HCT116 (cell line): ENCODE data around the gene SLC8A2. TPM values are rescaled to one million over a fixed set of nuclear protein-coding genes. Genes with fewer than 3 reads are reported as not detected.

Source experiments
- ATAC-seq: fragments of 200-7000 bp; cut with Tn5 transposase; 2 replicates; pipeline ENCODE4 v1.9.1; 2020; ENCODE audit warnings: mild to moderate bottlenecking, moderate library complexity
- BruUV-seq: library from RNA; stranded (reverse); fragments of 400-500 nt; replicated peaks from 2 replicates; lab custom pipeline; 2021; lab: Mats Ljungman, UMichigan
- CTCF ChIA-PET: fragments of 300-600 bp; sonication (Branson Sonifier 250); formaldehyde crosslinking; loops from one replicate; lab custom pipeline; 2021; ENCODE audit warnings: antibody characterized with exemption; lab: Charles Lee
- POLR2A ChIA-PET: fragments of 300-600, 350-600 bp; sonication (Branson Sonifier 250); formaldehyde crosslinking; loops from one replicate; lab custom pipeline; 2021; ENCODE audit warnings: antibody characterized with exemption; lab: Charles Lee
- RAD21 ChIA-PET, 2 experiments: fragments of 300-600 bp; sonication (Branson Sonifier 250); formaldehyde crosslinking; loops; one replicate each; lab custom pipeline; 2023; ENCODE audit warnings: low total read pairs in 2 of 2; ENCODE audit not compliant: uncharacterized antibody in 2 of 2, unreplicated experiment in 2 of 2, low non-redundant PET in 1 of 2; lab: Charles Lee
- DNase-seq: peaks from one replicate; pipeline ENCODE4 v3.0.0-alpha.2; 2010; ENCODE audit warnings: low read depth, low spot score
- H2AFZ ChIP-seq: fragments of 200-600 bp; shearing (Covaris generic), sonication (generic); 2 replicates; pipeline ENCODE4 v1.6.1; 2017; ENCODE audit warnings: low read depth, mixed run types, mixed read lengths, antibody characterized with exemption, low read length; ENCODE audit not compliant: poor library complexity, severe bottlenecking
- H3K27ac ChIP-seq: 2 replicates; pipeline ENCODE4 v1.5.1; 2012; ENCODE audit warnings: low read depth, low read length
- H3K27me3 ChIP-seq: fragments of 200-600 bp; sonication (generic); 2 replicates; pipeline ENCODE4 v1.6.1; 2016; ENCODE audit warnings: mixed run types, low read length, mixed read lengths; ENCODE audit not compliant: insufficient read depth
- H3K36me3 ChIP-seq, 2 experiments: fragments of 200-500 bp in 1 of 2; fragments of 200-600 bp in 1 of 2; sonication (Bioruptor generic) in 1 of 2; sonication (generic) in 1 of 2; 2 replicates each; pipeline versions ENCODE4 v1.5.1 to v1.6.1; 2014 to 2016; ENCODE audit warnings: low read length in 2 of 2, inconsistent platforms in 1 of 2, mixed read lengths in 1 of 2, mixed run types in 1 of 2; ENCODE audit not compliant: insufficient read depth in 2 of 2, control insufficient read depth in 1 of 2
- H3K4me1 ChIP-seq, 2 experiments: fragments of 200-600 bp in 1 of 2; sonication (generic) in 1 of 2; 2 replicates each; pipeline versions ENCODE4 v1.5.1 to v1.6.1; 2012 to 2017; ENCODE audit warnings: low read length in 2 of 2, inconsistent platforms in 1 of 2, mild to moderate bottlenecking in 1 of 2, mixed read lengths in 1 of 2, mixed run types in 1 of 2, moderate library complexity in 1 of 2; ENCODE audit not compliant: insufficient read depth in 2 of 2, control insufficient read depth in 1 of 2
- H3K4me2 ChIP-seq: fragments of 200-600 bp; sonication (generic); 2 replicates; pipeline ENCODE4 v1.6.1; 2017; ENCODE audit warnings: mixed run types, low read length, mixed read lengths
- H3K4me3 ChIP-seq, 2 experiments: fragments of 200-600 bp in 1 of 2; sonication (generic) in 1 of 2; replicated peaks in 1 of 2; 2 replicates each; pipeline ENCODE4 v1.5.1; 2011 to 2016; ENCODE audit warnings: low read length in 2 of 2, control low read depth in 1 of 2, low read depth in 1 of 2, mild to moderate bottlenecking in 1 of 2, mixed read lengths in 1 of 2, mixed run types in 1 of 2
- H3K79me2 ChIP-seq: fragments of 200-600 bp; sonication (generic); 2 replicates; pipeline ENCODE4 v1.6.1; 2017; ENCODE audit warnings: mild to moderate bottlenecking, mixed run types, low read length, moderate library complexity, mixed read lengths; ENCODE audit not compliant: insufficient read depth
- H3K9ac ChIP-seq: fragments of 200-600 bp; sonication (generic); 2 replicates; pipeline ENCODE4 v1.6.1; 2016; ENCODE audit warnings: low read length, mixed read lengths
- H3K9me2 ChIP-seq: fragments of 200-600 bp; sonication (generic), shearing (Covaris generic); 2 replicates; pipeline ENCODE4 v1.6.1; 2017; ENCODE audit warnings: mixed run types, mild to moderate bottlenecking, moderate library complexity; ENCODE audit not compliant: insufficient read depth
- H3K9me3 ChIP-seq, 2 experiments: fragments of 200-500 bp in 1 of 2; fragments of 200-600 bp in 1 of 2; sonication (Bioruptor generic) in 1 of 2; sonication (generic) in 1 of 2; 2 replicates each; pipeline ENCODE4 v1.6.1; 2014 to 2017; ENCODE audit warnings: low read length in 2 of 2, mixed read lengths in 2 of 2, inconsistent platforms in 1 of 2, low read depth in 1 of 2, mild to moderate bottlenecking in 1 of 2, mixed run types in 1 of 2, moderate library complexity in 1 of 2; ENCODE audit not compliant: control insufficient read depth in 1 of 2, insufficient read depth in 1 of 2
- H4K20me1 ChIP-seq: fragments of 200-600 bp; sonication (generic), shearing (Covaris generic); 2 replicates; pipeline ENCODE4 v1.6.1; 2017; ENCODE audit warnings: mixed run types, mild to moderate bottlenecking, moderate library complexity; ENCODE audit not compliant: insufficient read depth
- ATF3 ChIP-seq: IDR thresholded peaks from 2 replicates; pipeline ENCODE4 v1.6.1; 2012
- CEBPB ChIP-seq: IDR thresholded peaks from 2 replicates; pipeline ENCODE4 v1.6.1; 2012; ENCODE audit warnings: low read depth
- MAX ChIP-seq: IDR thresholded peaks from 2 replicates; pipeline ENCODE4 v1.6.1; 2012
- POLR2A ChIP-seq: IDR thresholded peaks from 2 replicates; pipeline ENCODE4 v1.7.0; 2011; ENCODE audit warnings: borderline replicate concordance; ENCODE audit not compliant: insufficient read depth, insufficient read length; ENCODE audit errors: extremely low read depth
- SP1 ChIP-seq: IDR thresholded peaks from 2 replicates; pipeline ENCODE4 v1.6.1; 2012; ENCODE audit warnings: low read depth
- TCF7L2 ChIP-seq: IDR thresholded peaks from 2 replicates; pipeline ENCODE4 v1.7.0; 2011; ENCODE audit warnings: borderline replicate concordance, inconsistent platforms; ENCODE audit not compliant: insufficient read depth, insufficient read length; ENCODE audit errors: extremely low read depth
- intact Hi-C: fragments of 100-400 bp; cut with micrococcal nuclease; formaldehyde crosslinking; loops from 2 replicates; pipeline ENCODE4 v1.10.0; 2022
- total RNA-seq: library from RNA; stranded (reverse); gene quantifications from one replicate; pipeline ENCODE4 v1.2.1, GENCODE V29; 2021; ENCODE audit not compliant: unreplicated experiment
- TF ChIP-seq, protein P1 (sequence below), 3 experiments: fragments of 200-600 bp in 1 of 3; sonication (generic) in 1 of 3; IDR thresholded peaks in 2 of 3; conservative IDR thresholded peaks in 1 of 3; 2 replicates each; pipeline ENCODE4 v1.5.1; 2012 to 2017; ENCODE audit warnings: low read depth in 2 of 3, low read length in 2 of 3, antibody characterized with exemption in 1 of 3, borderline replicate concordance in 1 of 3, control low read depth in 1 of 3, mild to moderate bottlenecking in 1 of 3, mixed read lengths in 1 of 3, mixed run types in 1 of 3, moderate library complexity in 1 of 3; ENCODE audit not compliant: insufficient read depth in 1 of 3

Gene SLC8A2
- total RNA-seq, 1 experiment from 2014 or later: 0.98 TPM

DNA sequence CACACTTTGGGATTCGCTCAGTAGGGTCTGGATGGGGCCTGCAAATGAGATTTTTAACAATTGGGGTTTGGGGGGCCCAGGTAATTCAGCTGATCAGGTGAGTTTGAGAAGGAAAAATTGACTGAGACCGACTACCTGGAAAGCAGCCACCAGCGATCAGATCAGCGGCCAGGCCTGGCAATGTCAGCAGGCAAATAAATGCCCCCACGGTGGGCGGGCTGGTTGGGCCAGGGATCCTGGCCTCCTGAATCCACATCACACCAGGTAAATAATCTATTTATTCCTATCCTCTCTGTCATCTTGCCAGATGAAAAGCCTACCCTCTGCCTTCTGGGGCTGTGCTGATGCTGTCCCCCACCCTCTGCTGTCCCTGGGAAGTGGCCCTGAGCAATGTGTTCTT, 33.8 kb upstream of the SLC8A2 start (continued):
- no peak for TF ChIP-seq MAX
- no peak for TF ChIP-seq SP1

GRCh38 chr19:47503826-47504150, 32.1 kb upstream of the SLC8A2 start:
- no peaks in the 10 kb centered on the region for H3K36me3 ChIP-seq
- TF ChIP-seq, protein P1, sequence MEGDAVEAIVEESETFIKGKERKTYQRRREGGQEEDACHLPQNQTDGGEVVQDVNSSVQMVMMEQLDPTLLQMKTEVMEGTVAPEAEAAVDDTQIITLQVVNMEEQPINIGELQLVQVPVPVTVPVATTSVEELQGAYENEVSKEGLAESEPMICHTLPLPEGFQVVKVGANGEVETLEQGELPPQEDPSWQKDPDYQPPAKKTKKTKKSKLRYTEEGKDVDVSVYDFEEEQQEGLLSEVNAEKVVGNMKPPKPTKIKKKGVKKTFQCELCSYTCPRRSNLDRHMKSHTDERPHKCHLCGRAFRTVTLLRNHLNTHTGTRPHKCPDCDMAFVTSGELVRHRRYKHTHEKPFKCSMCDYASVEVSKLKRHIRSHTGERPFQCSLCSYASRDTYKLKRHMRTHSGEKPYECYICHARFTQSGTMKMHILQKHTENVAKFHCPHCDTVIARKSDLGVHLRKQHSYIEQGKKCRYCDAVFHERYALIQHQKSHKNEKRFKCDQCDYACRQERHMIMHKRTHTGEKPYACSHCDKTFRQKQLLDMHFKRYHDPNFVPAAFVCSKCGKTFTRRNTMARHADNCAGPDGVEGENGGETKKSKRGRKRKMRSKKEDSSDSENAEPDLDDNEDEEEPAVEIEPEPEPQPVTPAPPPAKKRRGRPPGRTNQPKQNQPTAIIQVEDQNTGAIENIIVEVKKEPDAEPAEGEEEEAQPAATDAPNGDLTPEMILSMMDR (IDR thresholded peaks at IDR 0.05 in 2 of 3, conservative IDR thresholded peaks at IDR 0.05 in 1 of 3; ENCODE audit: borderline replicate concordance in 1 of 3, insufficient read depth in 1 of 3, low read depth in 2 of 3, low read length in 2 of 3): no peak
- TF ChIP-seq ATF3 (no peak), TCF7L2 (no peak), POLR2A (no peak), CEBPB (no peak)
- DNase-seq: no peak
- no peaks in the 10 kb centered on the region for H4K20me1 ChIP-seq
- no peak overlapping the region for H3K9ac ChIP-seq
- BruUV-seq: no TSS peak
- no peak overlapping the region for H3K27ac ChIP-seq
- no peak overlapping the region for H3K4me3 ChIP-seq
- intact Hi-C loops: no loop called here
- H3K9me3 ChIP-seq: no peaks in the 10 kb centered on the region
- ATAC-seq: no peak
- ChIA-PET CTCF (interaction anchor here (0.7 kb wide), 1 partner anchor 68 kb away, joined by 3 read pairs; no protein-coding TSS in a partner anchor), RAD21 (no interaction called here), POLR2A (interaction anchor here (0.6 kb wide), 1 partner anchor 11 kb away, joined by 3 read pairs; the partner anchor contains the start of gene NAPA)
- no peaks in the 10 kb centered on the region for H3K9me2 ChIP-seq
- no peaks in the 10 kb centered on the region for H3K4me1 ChIP-seq
- no peak overlapping the region for H3K4me2 ChIP-seq
- H3K79me2 ChIP-seq: peaks cover 18% of the 10 kb centered on the region; the same call in 1 of the 2 replicates
- H2AFZ ChIP-seq: no peak overlapping the region
- H3K27me3 ChIP-seq: no peaks in the 10 kb centered on the region
